Measurements from ENCODE around the gene EXO1. TPM values are rescaled to one million over a fixed set of nuclear protein-coding genes. Genes with fewer than 3 reads are reported as not detected.

Gene EXO1
- total RNA-seq, 1 donor from 2014 or later = 5.9 TPM

GRCh38 chr1:241895013-241895412, 47.0 kb downstream of the EXO1 start:
- no peak for DNase-seq

- DNase-seq = no peak
Measured at GRCh38 chr1:241896670-241896962, 48.6 kb downstream of the EXO1 start.

GRCh38 chr1:241899210-241899609, 51.2 kb downstream of the EXO1 start:
- DNase-seq = no peak

GRCh38 chr1:241900381-241900780, 52.4 kb downstream of the EXO1 start:
- no peak for DNase-seq

- no peak for DNase-seq
Measured at GRCh38 chr1:241902391-241903065, 54.5 kb downstream of the EXO1 start.

GRCh38 chr1:241916196-241916595, 68.2 kb downstream of the EXO1 start:
- DNase-seq = no peak

- no peak for DNase-seq
Measured at GRCh38 chr1:241917487-241917886, 69.5 kb downstream of the EXO1 start.

- no peak for DNase-seq
Measured at GRCh38 chr1:241918879-241919278, 70.9 kb downstream of the EXO1 start.

GRCh38 chr1:241924080-241924808, 76.2 kb downstream of the EXO1 start:
- DNase-seq = no peak

- no peak for DNase-seq
Measured at GRCh38 chr1:241926141-241926540, 78.1 kb downstream of the EXO1 start.

GRCh38 chr1:241927321-241927720, 79.3 kb downstream of the EXO1 start:
- no peak for DNase-seq

- DNase-seq = no peak
Measured at GRCh38 chr1:241932845-241933244, 84.8 kb downstream of the EXO1 start.

GRCh38 chr1:241934201-241934848, 86.3 kb downstream of the EXO1 start:
- DNase-seq = peak; percentile 21

GRCh38 chr1:241934866-241935265, 86.9 kb downstream of the EXO1 start:
- no peak for DNase-seq

Other genes starting within 250 kb of the EXO1 start
- 13.9 TPM for gene CHML, start 207.8 kb upstream of the EXO1 start, total RNA-seq
- 11.9 TPM for gene OPN3, start 207.8 kb upstream of the EXO1 start, total RNA-seq
- gene WDR64, start 195.9 kb upstream of the EXO1 start, total RNA-seq = not detected
- gene BECN2, start 109.6 kb downstream of the EXO1 start, total RNA-seq = not detected
- 1.1 TPM for gene MAP1LC3C, start 150.9 kb downstream of the EXO1 start, total RNA-seq